SK-N-SH treated with all-trans-retinoic acid at 6 μM for 48 hours (cell line): ENCODE results near the gene OBI1.

Experiments used
- ARNTL ChIP-seq: fragments of 450-650 bp; formaldehyde crosslinking; IDR thresholded peaks from 2 replicates; pipeline ENCODE4 v1.5.0; 2020; ENCODE audit warnings: low read depth, mild to moderate bottlenecking, moderate library complexity, borderline replicate concordance
- BACH2 ChIP-seq: fragments of 250-450 bp; sonication (Bioruptor Pico); IDR thresholded peaks from 2 replicates; pipeline ENCODE4 v1.9.0; 2021; ENCODE audit warnings: mild to moderate bottlenecking, borderline replicate concordance
- PATZ1 ChIP-seq: fragments of 250-450 bp; sonication (Bioruptor Pico); IDR thresholded peaks from 2 replicates; pipeline ENCODE4 v1.8.0; 2020; ENCODE audit warnings: mild to moderate bottlenecking, moderate library complexity, borderline replicate concordance
- POU6F1 ChIP-seq: fragments of 250-450 bp; sonication (Bioruptor Pico); IDR thresholded peaks from 2 replicates; pipeline ENCODE4 v1.8.0; 2021; ENCODE audit warnings: low read depth, mild to moderate bottlenecking, moderate library complexity, borderline replicate concordance
- TOX ChIP-seq: fragments of 250-450 bp; sonication (Bioruptor Pico); IDR thresholded peaks from 2 replicates; pipeline ENCODE4 v1.8.0; 2021; ENCODE audit warnings: mild to moderate bottlenecking, moderate library complexity, borderline replicate concordance
- ZC3H10 ChIP-seq: fragments of 250-450 bp; sonication (Bioruptor Pico); IDR thresholded peaks from 2 replicates; pipeline ENCODE4 v1.5.1; 2021; ENCODE audit warnings: mild to moderate bottlenecking, moderate library complexity
- ZFP3 ChIP-seq: fragments of 250-450 bp; sonication (Bioruptor Pico); IDR thresholded peaks from 2 replicates; pipeline ENCODE4 v1.5.0; 2020; ENCODE audit warnings: mild to moderate bottlenecking, moderate library complexity

GRCh38 chr13:78597602-78597932 lies 61.4 kb downstream of the OBI1 start:
- TF ChIP-seq ZFP3 (no peak), POU6F1 (CRISPR knock-in tag) (no peak), BACH2 (no peak), PATZ1 (CRISPR knock-in tag) (no peak), ARNTL (CRISPR knock-in tag) (no peak), TOX (CRISPR knock-in tag) (no peak), ZC3H10 (no peak)
